Thyroid gland (tissue), 4 donors: ENCODE results near the gene RCAN2.

Experiments
- CTCF ChIP-seq, 6 experiments: fragments of 200-600 bp in 3 of 6; fragments of 450-650 bp in 3 of 6; sonication (generic) in 3 of 6; IDR thresholded peaks; one replicate each; pipeline ENCODE4 v1.5.1; 2016 to 2019; ENCODE audit warnings: antibody characterized with exemption in 6 of 6, mild to moderate bottlenecking in 2 of 6, inconsistent platforms in 1 of 6, moderate library complexity in 1 of 6
- POLR2A ChIP-seq, 2 donors: fragments of 450-650 bp; IDR thresholded peaks; one replicate each; pipeline ENCODE4 v1.6.1; 2017; ENCODE audit warnings: antibody characterized with exemption in 2 of 2, mild to moderate bottlenecking in 2 of 2, moderate library complexity in 1 of 2

DNA sequence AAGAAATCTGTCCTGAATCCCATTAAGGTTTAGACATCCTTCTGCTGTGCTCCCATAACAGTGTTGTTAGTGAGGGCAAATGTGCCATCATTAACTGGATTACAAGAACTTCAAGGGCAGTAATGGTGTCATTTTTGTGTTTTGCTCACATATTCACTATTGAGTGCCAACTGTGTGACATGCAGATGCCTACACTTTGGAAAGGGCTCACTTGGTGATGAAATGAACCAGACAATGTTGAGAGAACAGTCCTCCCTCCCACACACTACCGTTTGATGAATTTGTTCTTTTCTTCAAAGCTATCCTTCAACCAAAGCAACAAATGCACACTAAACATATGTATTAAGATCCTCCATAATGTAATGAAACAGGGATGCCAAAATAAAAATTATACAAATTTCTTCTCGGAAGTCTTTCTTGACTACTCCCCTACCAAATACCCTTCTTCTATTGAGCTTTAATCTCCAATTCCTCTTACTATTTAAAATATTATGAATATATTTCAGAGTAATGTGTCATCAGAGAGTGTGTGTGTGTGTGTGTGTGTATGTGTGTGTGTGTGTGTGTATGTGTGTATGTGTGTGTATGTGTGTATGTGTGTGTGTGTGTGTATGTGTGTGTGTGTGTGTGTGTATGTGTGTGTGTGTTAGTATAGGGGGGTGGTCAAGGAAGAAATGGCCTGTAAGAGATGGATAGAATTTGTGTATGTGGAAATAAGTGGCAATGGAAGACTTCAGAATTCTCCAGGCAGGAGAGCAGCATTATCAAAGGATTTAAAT is 228.1 kb downstream of the RCAN2 start:
- TF ChIP-seq CTCF (IDR thresholded peaks at IDR 0.05) (no peak), POLR2A (IDR thresholded peaks at IDR 0.05) (no peak)
